ENCODE results near the gene DHRS2. TPM values are rescaled to one million over a fixed set of nuclear protein-coding genes. Genes with fewer than 3 reads are reported as not detected.

The DHRS2 gene
- total RNA-seq, 3 donors from 2014 or later = 0.26 to 0.34 TPM; not detected in 1

- no peak for ATAC-seq
- DNase-seq = no peak
- no peaks in the 10 kb centered on the region for H3K4me1 ChIP-seq (ENCODE audit: low read depth)
- no peaks in the 10 kb centered on the region for H3K36me3 ChIP-seq (ENCODE audit: low read depth)
- H3K9me3 ChIP-seq = peaks cover 13% of the 10 kb centered on the region
- intact Hi-C loops (cut with DNase I, micrococcal nuclease) = no loop called here
- TF ChIP-seq, protein P1, sequence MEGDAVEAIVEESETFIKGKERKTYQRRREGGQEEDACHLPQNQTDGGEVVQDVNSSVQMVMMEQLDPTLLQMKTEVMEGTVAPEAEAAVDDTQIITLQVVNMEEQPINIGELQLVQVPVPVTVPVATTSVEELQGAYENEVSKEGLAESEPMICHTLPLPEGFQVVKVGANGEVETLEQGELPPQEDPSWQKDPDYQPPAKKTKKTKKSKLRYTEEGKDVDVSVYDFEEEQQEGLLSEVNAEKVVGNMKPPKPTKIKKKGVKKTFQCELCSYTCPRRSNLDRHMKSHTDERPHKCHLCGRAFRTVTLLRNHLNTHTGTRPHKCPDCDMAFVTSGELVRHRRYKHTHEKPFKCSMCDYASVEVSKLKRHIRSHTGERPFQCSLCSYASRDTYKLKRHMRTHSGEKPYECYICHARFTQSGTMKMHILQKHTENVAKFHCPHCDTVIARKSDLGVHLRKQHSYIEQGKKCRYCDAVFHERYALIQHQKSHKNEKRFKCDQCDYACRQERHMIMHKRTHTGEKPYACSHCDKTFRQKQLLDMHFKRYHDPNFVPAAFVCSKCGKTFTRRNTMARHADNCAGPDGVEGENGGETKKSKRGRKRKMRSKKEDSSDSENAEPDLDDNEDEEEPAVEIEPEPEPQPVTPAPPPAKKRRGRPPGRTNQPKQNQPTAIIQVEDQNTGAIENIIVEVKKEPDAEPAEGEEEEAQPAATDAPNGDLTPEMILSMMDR (IDR thresholded peaks at IDR 0.05) = no peak
- no peak overlapping the region for H3K4me3 ChIP-seq
Observed at GRCh38 chr14:23624830-23625404, 11.2 kb upstream of the DHRS2 start.

- no peak for DNase-seq
- no peaks in the 10 kb centered on the region for H3K4me1 ChIP-seq (ENCODE audit: low read depth)
- intact Hi-C loops (cut with DNase I, micrococcal nuclease) = no loop called here
- H3K9me3 ChIP-seq = peaks cover 13% of the 10 kb centered on the region
- TF ChIP-seq, protein P1 (IDR thresholded peaks at IDR 0.05) = no peak
- H3K36me3 ChIP-seq (ENCODE audit: low read depth) = no peaks in the 10 kb centered on the region
- ATAC-seq = no peak
- no peak overlapping the region for H3K4me3 ChIP-seq
Observed at GRCh38 chr14:23626946-23627345, 9.2 kb upstream of the DHRS2 start.

DNA sequence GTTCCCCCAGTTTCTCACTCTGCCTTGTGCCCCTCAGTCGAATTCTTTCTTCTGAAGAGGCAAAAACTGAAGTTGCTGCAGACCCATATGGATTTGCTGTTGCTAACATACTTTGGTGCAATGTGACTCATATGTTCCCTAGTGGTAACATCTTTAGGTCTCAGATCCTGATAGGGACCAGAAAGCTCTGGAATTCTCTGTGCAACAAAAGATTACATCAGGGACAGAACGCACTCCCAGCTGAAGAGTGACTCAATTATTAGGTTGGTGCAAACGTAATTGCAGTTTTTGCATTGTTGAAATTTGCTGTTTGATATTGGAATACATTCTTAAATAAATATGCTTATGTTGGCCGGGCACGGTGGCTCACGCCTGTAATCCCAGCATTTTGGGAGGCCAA lies 8.2 kb upstream of the DHRS2 start:
- DNase-seq = no peak
- H3K36me3 ChIP-seq (ENCODE audit: low read depth) = no peaks in the 10 kb centered on the region

GRCh38 chr14:23629204-23629603 lies 7.0 kb upstream of the DHRS2 start:
- H3K4me1 ChIP-seq (ENCODE audit: low read depth) = no peaks in the 10 kb centered on the region
- H3K36me3 ChIP-seq (ENCODE audit: low read depth) = no peaks in the 10 kb centered on the region
- intact Hi-C loops (cut with DNase I, micrococcal nuclease) = no loop called here
- H3K9me3 ChIP-seq = peaks cover 13% of the 10 kb centered on the region
- ATAC-seq (no peak), DNase-seq (no peak)
- no peak overlapping the region for H3K4me3 ChIP-seq
- TF ChIP-seq, protein P1 (IDR thresholded peaks at IDR 0.05) = no peak

More for the DNA sequence above, 8.2 kb upstream of the DHRS2 start:
- no peaks in the 10 kb centered on the region for H3K4me1 ChIP-seq (ENCODE audit: low read depth)
- peaks cover 13% of the 10 kb centered on the region for H3K9me3 ChIP-seq
- intact Hi-C loops (cut with DNase I, micrococcal nuclease) = no loop called here
- no peak for ATAC-seq
- TF ChIP-seq, protein P1 (IDR thresholded peaks at IDR 0.05) = no peak
- H3K4me3 ChIP-seq = no peak overlapping the region

GRCh38 chr14:23629832-23630396 lies 6.2 kb upstream of the DHRS2 start:
- H3K9me3 ChIP-seq = peaks cover 8% of the 10 kb centered on the region
- intact Hi-C loops (cut with DNase I, micrococcal nuclease) = loop anchor here in 1 of 2 donors (10.0 kb wide), 1 partner anchor 275 kb away; no protein-coding TSS in a partner anchor
- no peak for ATAC-seq

More at GRCh38 chr14:23629832-23630396, 6.2 kb upstream of the DHRS2 start:
- no peak overlapping the region for H3K4me3 ChIP-seq
- TF ChIP-seq, protein P1 (IDR thresholded peaks at IDR 0.05) = no peak
- no peaks in the 10 kb centered on the region for H3K4me1 ChIP-seq (ENCODE audit: low read depth)
- no peak for DNase-seq
- H3K36me3 ChIP-seq (ENCODE audit: low read depth) = no peaks in the 10 kb centered on the region
